ENCODE results near the gene C4orf51.

DNA sequence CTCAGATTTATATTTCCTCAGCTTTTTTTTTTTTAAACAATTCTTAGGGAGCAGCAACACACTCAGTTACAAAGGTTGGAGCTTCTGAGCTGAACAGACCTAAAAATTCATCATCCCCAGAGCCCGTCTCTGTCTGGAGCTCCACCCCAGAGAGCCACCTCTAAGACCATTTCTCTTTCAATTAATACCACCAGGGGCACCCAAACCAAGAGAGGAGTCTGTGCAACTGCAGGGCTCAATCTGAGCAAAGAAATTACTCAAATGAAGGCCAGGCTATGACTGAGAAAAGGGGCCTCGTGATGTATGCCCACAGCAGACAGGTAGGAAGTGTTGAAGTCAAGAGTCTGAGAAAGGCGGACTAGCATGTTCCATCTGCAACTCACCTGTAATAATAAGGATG lies 95.5 kb downstream of the C4orf51 start:
- TF ChIP-seq, protein P1, sequence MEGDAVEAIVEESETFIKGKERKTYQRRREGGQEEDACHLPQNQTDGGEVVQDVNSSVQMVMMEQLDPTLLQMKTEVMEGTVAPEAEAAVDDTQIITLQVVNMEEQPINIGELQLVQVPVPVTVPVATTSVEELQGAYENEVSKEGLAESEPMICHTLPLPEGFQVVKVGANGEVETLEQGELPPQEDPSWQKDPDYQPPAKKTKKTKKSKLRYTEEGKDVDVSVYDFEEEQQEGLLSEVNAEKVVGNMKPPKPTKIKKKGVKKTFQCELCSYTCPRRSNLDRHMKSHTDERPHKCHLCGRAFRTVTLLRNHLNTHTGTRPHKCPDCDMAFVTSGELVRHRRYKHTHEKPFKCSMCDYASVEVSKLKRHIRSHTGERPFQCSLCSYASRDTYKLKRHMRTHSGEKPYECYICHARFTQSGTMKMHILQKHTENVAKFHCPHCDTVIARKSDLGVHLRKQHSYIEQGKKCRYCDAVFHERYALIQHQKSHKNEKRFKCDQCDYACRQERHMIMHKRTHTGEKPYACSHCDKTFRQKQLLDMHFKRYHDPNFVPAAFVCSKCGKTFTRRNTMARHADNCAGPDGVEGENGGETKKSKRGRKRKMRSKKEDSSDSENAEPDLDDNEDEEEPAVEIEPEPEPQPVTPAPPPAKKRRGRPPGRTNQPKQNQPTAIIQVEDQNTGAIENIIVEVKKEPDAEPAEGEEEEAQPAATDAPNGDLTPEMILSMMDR (IDR thresholded peaks at IDR 0.05; ENCODE audit: control extremely low read depth in 1 of 3, insufficient read depth in 1 of 3, low read depth in 1 of 3, low read length in 3 of 3): peak in 1 of 3 experiments; percentile 19; a peak in 1 of 4 replicates
- TF ChIP-seq TBP (IDR thresholded peaks at IDR 0.05; ENCODE audit: low read depth, low read length) (no peak), CBX5 (IDR thresholded peaks at IDR 0.05; ENCODE audit: low read depth, low read length) (no peak), SIX5 (IDR thresholded peaks at IDR 0.05; ENCODE audit: low read depth, low read length) (no peak), POLR2AphosphoS5 (IDR thresholded peaks at IDR 0.05; ENCODE audit: low read depth, low read length) (no peak)

Data from H1 (cell line).